Measurements from ENCODE around the gene ZNF766.
A peak's percentile ranks its signal among the peaks of the same experiment; 100 is the strongest.
"Not testable (repeated sequence)": the region's sequence is repeated elsewhere in the genome, so short reads cannot be mapped to it uniquely, and the experiment has no call there.

ZNF766 gene

DNA sequence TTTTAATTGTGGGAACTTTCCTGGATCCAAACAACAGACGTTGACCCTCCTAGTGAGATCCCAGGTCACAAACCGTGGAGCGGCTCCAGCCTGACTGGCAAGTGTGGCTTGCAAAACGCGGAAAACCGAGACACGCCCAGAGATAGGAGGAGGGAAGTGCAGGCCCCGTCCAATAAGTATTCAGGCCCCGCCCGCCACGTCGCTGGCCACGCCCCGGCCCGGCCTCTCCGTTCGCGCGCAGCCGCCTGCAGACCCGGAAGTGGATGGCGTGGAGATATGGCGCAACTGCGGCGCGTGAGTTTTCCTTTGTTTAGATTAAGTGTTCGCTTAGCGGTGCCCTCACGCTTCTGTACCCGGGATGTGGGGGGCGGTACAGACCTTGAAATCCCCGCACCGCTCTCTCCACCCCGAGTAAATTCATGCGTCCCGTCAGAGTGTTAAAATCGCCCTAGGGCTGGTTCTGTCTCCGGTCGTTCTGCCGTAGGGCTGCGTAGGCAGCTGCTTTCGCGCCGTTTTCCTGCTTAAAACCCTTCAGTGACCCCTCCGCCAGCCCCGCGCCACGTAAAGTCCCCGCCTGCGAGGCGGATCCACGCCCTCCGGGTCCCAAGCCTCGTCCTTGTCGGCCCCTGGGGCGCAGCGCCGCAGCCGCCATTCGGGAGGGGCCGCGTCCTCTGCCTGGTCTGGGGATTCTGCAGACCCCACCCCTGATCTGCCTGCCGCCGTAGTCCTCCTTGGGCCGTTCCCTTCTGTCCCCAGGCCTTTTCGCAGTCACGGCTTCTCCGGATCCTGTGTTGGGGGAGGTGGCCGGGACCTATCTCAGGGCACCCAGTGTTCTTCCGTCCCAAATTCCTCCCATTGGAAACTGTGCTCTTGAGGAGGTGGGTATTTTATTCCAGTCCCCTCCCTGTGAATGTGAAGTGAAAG lies at the start of gene ZNF766:
Gene ZNF766, plus strand, starts transcription at position 250 of the 924 bp plus-strand sequence. Its CDS starts 27 bp downstream, at position 277.
- DNase-seq (ENCODE audit: low read depth in 2 of 2) = peak; percentile 92 to 93

DNA sequence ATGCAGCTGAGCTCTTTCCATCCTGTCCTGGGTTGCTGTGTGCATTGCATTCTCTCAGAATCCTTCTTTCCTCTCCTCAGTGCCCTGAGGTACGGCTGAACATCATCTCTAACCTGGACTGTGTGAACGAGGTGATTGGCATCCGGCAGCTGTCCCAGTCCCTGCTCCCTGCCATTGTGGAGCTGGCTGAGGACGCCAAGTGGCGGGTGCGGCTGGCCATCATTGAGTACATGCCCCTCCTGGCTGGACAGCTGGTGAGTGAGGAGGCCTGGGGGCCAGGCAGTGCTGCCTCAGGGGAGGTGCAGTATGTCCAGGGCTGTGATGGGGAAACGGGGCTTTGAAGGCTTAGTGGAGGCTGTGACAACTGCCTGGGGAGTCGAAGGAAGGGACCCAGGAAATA lies 49.8 kb upstream of the ZNF766 start:
- no peak for DNase-seq (ENCODE audit: low read depth in 2 of 2)

DNA sequence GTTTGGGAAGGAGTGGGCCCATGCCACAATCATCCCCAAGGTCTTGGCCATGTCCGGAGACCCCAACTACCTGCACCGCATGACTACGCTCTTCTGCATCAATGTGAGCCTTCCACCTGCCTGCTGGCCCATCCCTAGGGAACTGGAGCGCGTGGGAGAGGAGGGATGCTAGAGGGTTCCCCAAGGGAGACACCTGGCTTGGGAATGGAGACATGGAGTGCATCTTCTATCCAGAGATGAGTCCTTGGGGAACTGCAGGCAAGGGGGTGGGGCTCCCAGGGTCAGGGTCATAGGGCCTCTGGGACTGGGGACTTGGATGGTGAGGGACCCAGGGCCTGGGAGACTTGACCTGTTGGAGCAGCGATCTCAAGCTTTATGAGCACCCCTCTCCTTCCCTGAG lies 48.4 kb upstream of the ZNF766 start:
- DNase-seq (ENCODE audit: low read depth in 2 of 2) = no peak

DNA sequence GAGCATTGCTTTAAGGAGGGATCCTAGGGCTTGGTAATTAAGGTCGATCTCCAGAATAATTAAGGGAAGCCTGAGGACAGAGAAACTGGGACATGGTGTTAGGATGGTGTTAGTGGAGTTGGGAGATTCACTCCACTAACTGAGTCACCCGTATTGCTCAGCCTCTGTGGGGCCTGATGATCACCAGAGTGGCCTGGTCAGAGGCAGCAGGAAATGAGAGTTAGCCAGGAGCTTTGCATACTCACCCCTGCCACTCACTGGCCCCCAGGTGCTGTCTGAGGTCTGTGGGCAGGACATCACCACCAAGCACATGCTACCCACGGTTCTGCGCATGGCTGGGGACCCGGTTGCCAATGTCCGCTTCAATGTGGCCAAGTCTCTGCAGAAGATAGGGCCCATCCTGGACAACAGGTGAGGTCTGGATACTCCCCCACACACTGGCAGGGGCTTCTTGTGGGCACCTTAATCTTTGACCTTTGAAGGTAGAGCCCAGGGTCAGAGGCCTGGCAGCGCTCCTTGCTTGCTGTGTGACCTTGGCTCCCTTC lies 47.5 kb upstream of the ZNF766 start:
- no peak for DNase-seq (ENCODE audit: low read depth in 2 of 2)

DNA sequence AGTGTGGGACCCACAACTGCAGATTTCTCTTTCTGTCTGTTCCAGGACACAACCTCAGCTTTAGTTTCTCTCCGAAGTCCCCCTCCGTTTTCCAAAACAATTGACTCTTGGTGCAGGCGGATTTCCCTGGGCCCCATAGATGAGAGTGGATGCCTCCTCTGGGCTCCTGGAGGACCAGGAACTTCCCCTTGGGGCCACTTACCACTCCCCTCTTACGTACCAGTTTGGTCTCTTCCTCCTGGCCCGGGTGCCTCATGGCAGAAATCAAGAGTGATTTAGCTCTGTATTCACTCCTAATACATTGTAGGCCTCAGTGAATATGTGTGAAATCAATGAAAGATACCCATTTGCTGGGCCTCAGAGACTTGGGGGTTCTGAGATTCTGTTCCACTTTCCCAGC lies 45.2 kb upstream of the ZNF766 start:
- no peak for DNase-seq (ENCODE audit: low read depth in 2 of 2)

DNA sequence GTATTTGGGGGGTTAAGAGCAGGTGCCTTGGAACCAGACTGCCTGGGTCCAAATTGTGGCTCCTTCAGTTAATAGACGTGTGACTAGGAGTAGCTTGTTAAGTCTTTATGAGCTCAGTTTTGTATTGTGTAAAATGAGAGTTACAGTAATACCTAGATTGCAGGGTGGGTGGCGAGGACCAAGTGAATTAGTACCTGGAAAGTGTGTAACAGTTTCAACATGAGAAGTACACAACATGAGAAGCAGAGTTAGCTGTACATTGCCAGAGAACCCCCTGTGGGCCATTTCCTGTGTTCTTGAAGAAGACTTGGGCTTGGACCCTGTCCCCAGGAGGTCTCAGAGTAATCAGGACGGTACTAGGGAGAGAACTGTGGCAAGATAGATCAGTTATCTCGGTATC lies 42.7 kb upstream of the ZNF766 start:
- DNase-seq (ENCODE audit: low read depth in 2 of 2) = no peak

DNA sequence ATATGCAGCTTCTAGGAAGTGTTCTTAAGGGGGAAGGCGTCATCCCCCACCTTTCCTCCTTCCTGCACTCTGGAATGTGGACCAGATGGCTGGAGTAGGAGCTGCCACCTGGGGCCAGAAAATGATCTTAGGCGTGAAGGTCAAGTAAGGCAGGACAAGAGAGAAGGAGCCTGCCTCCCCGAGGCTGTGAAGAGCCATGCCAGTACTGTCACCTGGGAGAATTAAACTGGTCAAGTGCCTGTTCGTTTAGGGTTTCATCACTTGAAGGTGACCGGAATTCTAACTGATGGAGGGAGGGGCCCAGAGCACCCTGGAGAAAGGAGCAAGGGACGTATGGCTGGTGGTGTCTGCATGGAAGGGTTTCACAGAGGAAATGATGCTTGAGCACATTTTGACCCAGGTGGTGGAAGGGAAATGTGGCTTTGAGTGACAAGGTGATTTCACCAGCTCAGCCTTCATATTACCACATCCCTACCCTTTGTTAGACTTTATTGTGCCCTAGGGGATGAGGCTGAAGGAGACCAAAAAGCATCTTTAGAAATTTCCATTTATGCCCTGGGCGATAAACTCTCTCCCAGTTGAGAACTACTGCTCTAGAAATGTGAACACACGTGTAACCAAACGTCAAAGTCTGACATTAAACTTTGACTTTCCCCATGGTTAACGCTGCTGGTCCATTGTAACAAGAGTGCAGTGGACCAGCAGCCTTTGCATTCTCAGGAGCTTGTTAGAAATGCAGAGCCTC lies 42.0 kb upstream of the ZNF766 start:
- no peak for DNase-seq (ENCODE audit: low read depth in 2 of 2)

DNA sequence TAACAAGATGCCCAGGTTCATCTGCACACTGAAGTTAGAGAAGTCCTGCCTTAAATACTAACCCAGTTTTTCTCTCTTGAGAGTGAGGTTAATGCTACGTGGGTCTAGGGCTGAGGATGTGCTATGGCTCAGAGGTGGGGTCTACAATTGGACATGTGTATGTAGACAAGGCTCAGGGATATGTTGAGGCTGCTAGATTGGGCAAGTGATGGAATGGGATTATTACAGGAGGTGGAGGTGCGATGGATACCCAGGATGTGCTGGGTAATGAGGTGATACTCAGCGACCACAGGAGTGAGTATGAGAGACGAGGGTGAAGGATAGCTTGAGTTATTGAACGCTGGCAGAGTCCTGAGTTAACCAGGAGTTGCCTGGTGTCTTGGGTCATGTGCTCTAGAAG lies 41.4 kb upstream of the ZNF766 start:
- DNase-seq (ENCODE audit: low read depth in 2 of 2) = no peak

DNA sequence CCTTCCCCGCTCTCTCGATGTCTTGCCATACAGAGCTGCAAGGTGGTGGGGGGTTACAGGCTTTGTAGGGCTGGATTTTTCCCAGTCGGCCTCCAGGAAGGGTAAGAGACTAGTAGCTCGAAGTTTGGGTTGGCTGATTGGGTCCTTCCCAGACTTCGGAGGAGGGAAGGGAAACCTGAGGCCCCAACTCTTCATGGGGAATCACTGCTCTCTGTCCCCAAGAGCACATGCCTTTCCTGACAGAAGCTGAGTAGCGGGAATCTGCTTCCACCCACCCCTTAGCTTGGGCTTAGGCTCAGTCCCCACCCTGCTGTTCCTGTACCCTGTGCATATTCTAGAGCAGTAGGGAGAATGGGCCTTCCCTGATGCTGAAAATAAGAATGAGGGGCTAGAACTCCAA lies 39.9 kb upstream of the ZNF766 start:
- DNase-seq (ENCODE audit: low read depth in 2 of 2) = no peak

DNA sequence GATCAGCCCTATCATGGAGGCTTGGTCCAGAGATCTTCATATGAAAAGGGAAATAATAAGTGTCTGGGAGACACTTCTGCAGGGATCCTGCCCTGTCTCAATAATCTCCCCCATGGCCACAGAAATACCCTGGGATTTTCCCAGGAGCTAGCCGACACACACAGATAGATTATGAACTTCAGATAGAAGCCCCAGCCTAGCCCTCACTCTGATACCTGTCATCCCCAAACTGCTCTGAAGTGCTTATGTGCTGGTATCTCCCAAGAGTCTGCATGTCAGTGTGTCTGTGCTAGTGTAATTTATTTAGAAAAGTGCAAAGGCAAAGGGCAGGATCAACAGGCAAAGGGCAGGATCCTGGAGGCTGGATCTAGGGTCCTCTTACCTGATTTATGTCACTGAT lies 38.7 kb upstream of the ZNF766 start:
- no peak for DNase-seq (ENCODE audit: low read depth in 2 of 2)

DNA sequence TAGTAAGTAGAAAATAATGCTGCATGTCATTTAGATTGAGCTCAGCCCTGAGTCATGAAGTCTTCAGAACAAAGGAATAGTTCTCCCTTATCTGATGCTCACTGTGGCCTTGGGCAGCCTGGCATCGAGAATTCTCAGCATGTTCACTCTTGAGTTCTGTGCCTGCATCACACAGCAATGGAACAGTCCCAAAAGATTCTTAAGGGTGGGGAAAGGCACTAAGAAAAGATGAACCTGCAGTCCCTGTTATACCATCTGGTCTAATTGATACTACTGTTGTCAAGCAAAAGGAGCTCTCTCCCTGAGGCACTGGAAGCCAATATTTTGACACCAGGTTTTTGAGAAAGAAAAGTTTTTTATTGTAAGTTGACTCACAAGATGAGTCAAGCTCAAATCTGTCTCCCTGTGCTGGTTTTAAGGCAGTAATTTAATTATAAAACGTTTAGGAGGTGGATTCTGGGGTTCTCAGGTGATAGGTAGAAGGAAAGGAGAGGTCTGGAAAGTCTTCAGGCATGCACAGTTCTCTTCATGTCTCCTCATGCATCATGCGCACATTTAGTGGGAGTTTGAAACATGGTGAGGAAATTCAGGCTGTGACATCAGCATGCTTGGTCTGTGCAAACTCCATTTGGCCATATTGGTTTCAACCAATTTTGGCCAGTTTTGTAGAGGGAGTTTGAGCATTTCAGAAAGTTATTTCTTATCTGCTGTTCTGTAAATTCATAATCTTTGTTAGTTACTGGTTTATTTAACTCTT lies 38.1 kb upstream of the ZNF766 start:
- no peak for DNase-seq (ENCODE audit: low read depth in 2 of 2)

DNA sequence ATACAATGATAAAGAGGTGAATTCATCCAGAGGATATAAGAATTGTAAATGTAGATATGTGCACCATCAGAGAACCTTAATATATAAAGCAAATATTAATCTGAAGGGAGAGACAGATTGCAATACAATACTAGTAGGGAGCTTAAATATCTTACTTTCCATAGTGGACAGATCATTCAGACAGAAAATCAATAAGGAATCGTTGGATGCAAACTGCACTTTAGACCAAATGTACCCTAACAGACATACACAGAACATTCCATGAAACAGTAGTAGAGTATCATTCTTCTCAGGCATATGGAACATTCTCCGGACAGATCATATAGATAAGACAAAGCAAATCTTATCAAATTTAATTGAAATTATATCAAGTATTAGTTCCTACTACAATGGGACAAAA lies 35.0 kb upstream of the ZNF766 start:
- no peak for DNase-seq (ENCODE audit: low read depth in 2 of 2)

DNA sequence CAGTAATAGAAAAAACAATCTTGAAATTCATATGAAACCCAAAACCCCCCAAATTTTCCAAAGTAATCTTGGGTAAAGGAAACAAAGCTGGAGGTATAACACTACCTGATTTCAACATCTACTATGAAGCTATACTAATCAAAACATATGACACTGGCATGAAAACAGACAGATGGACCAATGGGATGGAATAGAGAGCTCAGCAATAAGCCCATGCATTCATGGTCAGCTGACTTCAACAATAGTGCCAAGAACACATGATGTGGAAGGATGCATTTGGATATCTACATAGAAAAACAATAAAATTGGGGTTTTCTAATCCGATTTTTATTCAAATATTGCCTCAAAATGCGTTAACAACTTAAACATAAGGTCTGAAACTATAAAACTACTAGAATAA lies 32.2 kb upstream of the ZNF766 start:
- no peak for DNase-seq (ENCODE audit: low read depth in 2 of 2)

DNA sequence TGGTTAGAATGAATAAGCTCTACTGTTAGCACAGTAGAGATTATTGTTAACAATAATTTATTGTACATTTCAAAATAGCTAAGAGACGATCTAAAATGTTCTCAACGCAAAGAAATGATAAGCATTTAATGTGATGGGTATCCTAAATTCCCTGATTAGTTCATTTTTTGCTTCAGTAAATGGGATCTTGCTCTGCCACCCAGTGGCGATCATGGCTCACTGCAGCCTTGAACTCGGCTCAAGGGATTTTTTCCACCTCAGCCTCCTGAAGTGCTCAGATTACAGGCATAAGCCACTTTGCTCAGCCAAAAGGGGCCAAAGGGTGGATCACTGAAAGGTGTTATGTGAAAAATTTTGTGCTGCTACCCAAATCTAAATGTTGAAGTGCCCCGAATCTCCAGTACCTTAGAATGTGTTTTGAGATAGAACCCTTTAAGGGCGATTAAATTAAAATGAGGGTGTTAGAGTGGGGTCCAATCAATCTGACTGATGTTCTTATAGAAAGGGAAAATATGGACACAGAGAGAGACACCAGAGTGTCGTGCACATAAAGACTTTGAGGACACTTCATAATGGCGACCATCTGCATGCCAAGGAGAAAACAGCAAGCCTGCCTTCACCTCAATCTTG lies 31.5 kb upstream of the ZNF766 start:
- DNase-seq (ENCODE audit: low read depth in 2 of 2) = peak; percentile 14 to 27

DNA sequence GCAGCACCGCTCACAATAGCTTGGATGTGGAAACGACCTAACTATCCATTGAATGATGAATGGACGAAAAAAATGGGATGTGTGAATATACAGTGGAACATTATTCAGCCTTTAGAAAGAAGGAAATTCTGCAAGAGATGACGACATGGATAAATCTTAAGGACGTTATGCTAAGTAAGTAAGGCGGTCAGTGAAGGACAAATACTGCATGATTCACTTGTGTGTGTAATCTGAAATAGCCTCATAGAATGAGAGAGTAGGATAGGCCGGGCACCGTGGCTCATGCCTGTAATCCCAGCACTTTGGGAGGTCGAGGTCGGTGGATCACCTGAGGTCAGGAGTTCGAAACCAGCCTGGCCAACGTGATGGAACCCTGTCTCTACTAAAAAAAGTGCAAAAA lies 25.4 kb upstream of the ZNF766 start:
- DNase-seq (ENCODE audit: low read depth in 2 of 2) = no peak

DNA sequence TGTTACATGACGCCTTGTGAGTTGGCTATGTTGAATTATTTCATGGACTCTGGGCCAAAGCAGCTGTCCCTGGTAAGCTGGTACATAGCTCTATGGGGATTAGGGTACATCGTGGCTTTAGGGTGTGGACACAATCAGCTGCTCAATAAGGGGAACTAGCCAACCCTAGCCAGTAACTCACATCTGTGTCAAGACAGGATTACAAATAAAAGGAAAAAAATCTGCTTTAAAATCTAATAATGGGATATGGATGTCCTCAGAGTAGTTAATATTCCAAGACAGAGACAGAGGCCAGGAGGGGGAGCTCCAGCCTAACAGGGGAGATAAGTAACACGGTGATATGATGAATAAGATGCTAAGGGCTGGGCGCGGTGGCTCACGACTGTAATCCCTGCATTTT lies 21.1 kb upstream of the ZNF766 start:
- DNase-seq (ENCODE audit: low read depth in 2 of 2) = peak in 1 of 2 donors; percentile 52

DNA sequence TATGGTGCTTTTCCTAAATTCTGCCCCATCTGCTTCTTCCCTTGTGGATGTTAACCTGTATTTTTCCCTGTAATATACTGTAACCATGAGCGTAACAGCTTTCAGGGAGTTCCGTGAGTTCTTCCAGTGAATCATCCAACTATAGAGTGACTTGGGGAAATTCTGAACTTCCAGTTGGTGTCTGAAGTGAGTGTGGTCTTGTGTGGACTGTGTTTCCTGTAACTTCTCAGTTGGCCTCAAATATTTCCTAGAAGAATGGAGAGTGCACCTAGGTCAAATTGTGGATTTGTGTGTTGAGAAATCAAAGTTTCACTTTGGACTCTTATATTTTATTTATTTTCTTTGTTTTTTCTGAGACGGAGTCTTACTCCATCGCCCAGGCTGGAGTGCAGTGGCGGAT lies 11.0 kb upstream of the ZNF766 start:
- no peak for DNase-seq (ENCODE audit: low read depth in 2 of 2)

DNA sequence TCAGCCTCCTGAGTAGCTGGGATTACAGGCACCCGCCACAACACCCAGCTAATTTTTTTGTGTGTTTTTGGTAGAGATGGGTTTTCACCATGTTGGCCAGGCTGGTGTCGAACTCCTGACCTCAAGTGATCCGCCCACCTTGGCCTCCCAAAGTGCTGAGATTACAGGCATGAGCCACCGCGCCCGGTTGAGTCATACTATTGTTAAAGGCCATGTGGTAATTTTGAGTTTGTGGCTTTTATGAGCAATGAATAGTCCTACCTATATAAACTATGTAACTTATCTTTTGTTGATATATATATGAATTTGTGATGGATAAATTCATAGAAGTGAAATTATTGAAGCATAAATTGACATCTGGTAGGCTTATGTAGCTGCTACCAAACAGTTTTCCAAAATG lies 3.8 kb upstream of the ZNF766 start:
- not testable (repeated sequence) for DNase-seq (ENCODE audit: low read depth in 2 of 2)

DNA sequence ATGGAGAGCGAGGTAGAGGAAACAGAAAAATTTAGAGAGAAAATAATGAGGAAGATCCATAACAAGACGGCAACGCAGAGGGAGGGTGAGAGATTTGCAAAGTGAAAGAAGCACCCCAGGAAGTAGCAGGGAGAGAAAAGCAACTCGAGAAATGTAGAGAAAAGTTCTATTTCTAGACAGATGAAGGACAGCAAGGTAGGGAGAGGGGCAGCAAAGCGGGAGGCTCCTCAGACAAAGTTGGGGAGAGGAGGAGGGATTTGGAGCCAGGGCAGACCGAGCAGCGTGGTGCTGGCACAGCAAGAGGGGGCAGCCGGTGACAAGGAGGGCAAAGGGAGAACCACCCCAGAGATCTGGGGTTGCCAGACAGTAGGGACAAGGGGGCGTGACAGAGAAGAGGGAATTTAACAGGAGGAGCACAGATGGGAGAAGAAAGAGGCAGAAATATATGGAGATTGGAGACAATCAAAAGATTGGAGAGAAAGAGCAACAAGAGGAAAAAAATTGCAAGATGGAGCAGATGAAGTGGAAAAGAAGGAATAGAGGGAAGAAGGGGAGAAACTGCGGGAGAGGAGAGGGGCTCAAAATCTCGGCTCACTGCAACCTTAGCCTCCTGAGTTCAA lies 989 bp downstream of the ZNF766 start:
- DNase-seq (ENCODE audit: low read depth in 2 of 2) = no peak

DNA sequence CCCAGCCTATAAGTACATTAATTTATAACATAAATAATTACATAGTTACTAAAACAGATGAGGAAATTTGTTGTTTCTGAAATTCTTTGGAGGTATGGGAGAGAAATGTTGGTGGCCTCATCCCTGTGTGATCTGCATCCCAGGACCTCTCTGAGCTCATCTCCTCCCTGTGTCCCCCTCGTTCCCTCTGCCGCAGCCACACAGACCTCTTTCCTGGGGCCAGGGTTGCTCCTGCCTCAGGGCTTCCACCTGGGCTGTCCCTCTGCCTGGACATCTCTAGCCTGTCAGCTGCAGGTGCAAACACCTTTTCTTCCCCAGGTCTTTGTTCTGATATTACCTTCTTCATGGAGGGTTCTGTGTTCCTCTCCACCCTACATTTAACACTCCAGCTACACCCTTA lies 3.9 kb downstream of the ZNF766 start:
- no peak for DNase-seq (ENCODE audit: low read depth in 2 of 2)

DNA sequence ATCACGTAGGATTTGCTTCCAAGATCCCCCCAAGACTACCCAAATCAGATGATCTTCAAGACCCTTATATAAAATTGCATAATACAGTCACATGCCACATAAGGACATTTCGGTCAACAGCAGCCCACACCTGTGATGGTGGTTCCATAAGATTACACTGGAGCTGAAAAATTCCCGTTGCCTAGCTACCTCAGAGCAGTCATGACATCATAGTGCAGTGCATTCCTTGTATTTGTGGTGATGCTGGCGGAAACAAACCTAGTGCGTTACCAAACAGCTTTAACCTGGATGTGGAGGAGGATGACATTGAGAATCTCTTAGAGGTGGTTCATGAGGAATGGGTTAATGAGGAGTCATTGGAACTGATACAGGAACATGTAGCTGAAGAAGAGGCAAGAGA lies 4.8 kb downstream of the ZNF766 start:
- no peak for DNase-seq (ENCODE audit: low read depth in 2 of 2)

Measured in stimulated activated CD8-positive, alpha-beta memory T cell treated with anti-CD3 and anti-CD28 coated beads, Interleukin-15, amount 100 ng/mL, for 4 hours (primary cell).